A172 (cell line): ENCODE measurements around the gene SYNJ2. TPM values are rescaled to one million over a fixed set of nuclear protein-coding genes. Genes with fewer than 3 reads are reported as not detected.

ENCODE experiments used
- DNase-seq: peaks from one replicate; pipeline ENCODE4 v3.0.0-alpha.2; 2015; ENCODE audit warnings: low spot score
- total RNA-seq: library from RNA; depleted of rRNA; stranded (reverse); fragments of >200 nt; shearing (Covaris generic); gene quantifications from 2 replicates; pipeline ENCODE4 v1.2.3, GENCODE V29; 2014

The SYNJ2 gene
- total RNA-seq, 1 experiment from 2014 or later = 53.7 TPM

DNA sequence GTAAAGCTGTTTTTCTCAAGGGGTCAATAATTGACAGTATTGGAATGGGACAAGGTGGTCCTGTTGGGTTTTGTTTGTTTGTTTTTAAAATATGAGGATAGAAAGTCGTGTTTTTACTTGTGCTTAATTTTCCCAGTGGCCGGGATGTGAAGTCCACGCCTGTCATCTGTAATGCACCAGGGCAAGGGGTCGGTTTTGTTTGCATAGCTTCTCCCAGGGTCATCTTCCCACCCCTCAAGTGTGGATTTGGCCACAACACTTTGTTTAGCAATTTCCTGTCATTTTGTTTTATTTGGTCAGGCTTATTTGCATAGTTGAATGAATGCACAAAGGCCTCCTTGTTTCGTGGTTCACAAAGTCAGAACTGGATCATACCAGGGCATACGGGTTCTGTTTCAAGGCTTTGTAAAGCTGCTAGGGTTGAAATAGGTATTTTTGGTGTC is 29.8 kb downstream of the SYNJ2 start:
- DNase-seq = no peak

DNA sequence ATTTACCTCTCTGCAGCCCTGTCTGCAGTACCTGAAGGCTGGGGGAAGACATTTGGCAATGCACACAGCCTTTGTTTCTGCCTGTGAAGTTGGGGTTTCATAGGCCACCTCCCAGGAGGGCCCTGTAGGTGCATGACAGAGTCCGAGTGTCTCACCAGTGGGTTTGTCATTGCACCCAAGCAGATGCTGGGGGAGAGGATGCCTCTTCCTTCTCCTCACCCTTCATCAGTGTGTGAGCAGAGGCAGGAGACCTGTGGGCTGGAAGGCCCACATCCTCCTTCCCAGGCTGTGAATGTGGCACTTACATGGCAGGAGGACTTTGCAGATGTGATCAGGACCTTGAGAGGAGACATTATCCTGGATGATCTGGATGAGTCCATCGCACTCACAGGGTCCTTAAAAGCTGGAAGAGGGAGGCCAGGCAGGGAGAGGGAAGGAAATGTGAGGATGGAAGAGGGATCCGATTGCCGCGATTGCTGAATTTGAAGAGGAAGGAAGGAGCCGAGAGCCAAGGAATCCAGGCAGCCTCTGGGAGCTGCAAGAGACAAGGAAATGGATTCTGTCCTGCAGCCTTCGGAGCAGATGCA is 30.4 kb downstream of the SYNJ2 start:
- no peak for DNase-seq

DNA sequence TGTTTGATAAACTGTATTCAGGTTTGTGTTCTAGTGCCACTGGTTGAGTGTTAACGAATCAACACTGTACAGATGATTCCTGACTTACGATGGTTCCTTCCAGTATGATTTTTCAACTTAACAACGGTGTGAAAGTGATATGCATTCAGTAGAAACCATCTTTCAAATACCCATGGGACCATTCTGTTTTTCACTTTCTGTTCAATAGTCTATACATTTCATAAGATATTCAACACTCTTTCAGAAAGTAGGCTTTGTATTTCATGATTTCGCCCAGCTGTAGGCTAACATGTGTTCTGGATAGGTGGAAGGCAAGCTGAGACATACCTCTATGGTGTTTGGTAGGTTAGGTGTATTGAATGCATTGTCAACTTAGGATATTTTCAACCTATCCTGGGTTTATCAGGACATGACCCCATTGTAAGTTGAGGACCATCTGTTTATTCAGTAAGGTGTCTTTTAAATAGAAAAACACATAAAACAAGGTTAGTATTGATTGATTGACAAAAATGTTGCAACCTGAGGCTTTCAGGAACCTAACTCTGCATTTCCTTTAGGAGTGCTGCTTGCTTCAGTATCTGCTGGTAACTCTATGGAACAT is 32.3 kb downstream of the SYNJ2 start:
- no peak for DNase-seq

DNA sequence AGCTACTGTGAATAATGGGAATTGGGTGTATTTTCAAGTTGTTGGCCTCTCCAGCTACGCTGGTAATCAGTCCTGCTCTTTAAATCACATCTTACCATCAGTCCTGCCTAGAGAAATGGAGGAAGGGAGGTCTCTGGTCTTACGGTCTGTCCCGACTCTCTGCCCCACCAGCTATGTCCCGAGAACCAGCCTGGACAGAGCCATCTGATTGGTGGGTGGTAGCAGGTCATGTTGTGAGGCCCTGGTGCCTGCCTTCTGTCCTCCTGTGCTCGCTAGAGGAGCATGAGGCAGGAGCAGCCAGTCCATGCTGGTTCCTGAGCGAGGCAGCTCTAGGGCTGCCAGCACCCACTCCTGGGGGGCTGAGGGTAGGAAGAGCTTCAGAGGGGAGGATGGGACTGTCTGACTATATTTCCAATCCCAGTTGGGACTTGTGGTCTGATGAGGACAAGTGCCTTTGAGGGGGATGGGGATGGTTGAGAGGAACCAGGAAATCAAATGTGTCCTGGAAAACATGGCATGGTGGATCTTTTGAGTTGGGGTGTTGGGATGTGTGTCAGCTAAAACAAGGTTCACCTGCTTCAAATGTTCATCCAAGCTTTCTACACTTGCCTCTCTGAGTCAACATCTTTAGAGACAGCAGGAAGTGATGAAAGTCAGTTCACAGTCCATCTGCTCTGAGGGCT is 33.0 kb downstream of the SYNJ2 start:
- DNase-seq = no peak

DNA sequence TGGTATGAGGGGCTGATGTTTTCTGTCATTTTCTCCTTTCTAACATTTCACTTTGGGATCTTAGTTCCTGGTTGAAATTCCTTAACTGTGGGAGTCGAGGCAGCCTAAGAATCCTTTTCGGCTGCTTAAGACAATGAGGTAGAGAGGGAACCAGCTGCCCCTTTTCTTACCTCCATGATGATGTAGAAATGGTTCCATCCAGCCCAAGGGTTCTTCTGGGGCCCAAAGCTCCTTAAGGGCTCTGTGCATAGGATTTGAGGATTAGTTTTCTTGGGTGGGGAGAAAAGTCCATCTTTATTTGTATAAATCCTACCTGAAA is 33.5 kb downstream of the SYNJ2 start:
- no peak for DNase-seq

DNA sequence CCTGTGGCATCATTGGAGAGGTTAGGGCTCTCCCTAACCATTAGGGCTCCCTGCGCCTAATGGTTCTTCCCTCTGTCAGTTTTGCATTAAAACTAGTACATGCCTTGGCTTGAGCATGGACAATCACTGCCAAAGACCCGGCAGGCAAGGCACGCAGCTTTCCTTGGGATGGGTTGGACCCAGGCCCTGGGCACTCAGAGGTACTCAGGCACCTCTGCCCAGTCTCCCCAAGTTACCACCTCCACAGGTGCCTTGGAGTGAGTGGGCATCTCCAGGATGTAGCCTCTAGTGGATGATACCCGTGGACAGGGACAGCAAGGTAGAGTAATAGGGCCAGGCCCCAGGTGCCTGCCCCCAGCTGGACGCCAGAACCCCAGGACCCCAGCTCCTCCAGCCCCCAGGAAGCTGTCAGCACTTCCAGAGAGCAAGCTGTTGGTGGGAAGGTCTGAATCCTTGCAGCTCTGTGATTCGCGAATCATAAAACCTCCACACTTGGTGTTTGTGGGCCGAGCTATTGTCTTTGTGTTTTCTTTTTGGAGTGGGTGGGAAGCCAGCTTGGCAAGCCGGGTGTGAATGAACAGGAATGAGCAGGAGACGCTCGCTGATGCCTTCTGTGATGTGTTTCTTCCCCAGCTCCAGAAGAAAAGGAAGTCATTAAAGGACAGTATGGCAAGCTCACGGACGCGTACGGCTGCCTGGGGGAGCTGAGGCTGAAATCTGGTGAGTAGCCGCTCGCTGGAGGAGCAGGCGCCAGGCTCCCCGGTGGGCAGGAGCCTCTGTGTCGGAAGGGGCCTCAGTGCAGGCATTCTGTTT is 35.1 kb downstream of the SYNJ2 start:
- DNase-seq = no peak

DNA sequence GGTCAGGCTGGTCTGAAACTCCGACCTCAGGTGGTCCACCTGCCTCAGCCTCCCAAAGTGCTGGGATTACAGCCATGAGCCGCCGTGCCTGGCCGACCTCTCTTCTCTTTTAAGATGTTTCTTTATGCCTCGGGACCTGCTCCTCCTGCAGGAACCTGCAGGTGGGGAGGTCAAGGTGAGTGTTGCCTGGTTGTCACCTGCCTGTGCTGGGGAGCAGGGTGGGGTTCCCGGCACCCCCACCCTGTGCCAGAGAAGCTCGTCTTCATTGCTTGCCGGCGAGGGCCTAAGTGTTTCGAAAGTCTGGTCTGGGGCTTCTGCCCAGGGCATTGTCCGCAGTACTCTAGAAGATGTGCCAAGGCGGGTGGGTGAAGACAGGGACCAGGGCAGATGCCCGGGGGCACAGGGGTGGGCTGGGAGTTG is 36.0 kb downstream of the SYNJ2 start:
- no peak for DNase-seq

DNA sequence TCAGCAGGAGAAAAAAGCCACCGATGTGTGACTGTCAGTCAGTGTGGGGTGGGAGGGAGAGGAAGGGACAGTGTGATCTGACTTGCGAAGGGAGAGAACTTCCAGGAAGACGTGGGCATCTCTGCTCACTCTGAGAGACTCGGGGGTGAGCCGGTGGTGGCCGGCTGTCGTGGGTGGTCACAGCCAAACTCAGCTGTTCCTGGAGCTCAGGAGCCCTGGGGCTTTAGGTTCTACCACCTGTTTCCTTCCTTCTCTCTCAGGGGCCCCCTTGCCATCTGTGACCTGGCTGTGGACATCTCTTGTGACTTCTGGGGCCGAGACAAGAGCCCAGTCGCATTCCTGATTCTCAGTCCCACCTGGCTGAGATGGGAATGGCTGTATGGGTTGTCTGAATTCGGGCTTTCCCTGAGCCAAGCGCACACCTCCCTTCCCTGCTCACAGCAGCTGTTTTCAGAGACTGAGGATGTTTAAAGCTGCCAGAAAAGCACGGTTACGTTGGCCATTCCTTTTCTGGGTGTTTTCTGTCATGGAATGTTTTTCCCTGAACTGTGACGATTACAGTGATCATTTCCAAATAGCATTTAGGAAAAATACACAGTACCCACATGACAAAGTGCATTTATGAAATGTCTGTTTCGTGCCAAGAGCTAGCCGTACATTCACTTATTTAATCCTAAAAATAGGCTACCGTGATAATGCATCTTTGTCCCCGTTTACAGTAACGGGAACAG is 36.5 kb downstream of the SYNJ2 start:
- DNase-seq = no peak

DNA sequence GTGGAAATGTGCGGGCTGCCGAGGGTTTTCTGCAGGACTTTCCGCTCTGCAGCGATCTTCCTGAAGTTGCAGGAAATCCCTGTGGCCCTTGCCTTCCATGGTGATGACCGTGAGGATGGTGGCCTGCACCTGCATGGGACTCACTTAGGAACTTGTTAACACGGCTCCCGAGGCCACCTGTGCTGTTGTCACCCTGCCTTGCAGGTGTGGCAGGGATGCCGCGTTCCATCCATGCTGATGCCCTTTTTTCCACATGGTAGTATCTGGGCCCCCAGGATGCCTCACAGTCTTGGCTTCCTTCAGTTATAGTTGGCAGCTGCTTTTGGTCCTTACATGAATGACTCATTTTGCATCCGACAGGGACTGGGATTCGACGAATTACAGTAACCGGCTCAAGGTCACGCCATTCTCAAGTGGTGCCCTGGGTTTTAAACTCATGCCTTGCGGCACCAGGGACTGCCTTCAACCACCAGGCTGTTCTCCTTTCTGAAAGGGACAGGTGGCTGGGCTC is 37.2 kb downstream of the SYNJ2 start:
- DNase-seq = peak; percentile 87

DNA sequence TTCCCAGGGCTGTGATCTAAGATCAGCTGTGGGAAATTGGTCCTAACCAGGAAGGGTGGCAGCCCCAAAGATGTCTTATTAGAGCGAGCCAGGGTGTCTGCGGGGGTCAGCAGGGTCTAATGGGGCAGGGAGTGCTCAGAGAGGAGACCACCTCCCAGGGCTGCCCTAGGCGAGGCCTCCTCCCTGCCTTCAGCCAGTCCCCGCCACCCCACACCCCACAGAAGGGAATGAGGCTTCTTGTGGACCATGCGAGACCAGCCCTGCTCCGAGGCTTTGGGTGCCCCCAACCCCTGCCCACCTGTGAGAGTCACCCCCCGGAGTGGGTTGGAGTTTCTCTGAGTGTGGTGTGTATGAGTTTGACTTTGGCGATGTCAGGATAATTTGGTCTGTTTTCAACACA is 37.8 kb downstream of the SYNJ2 start:
- DNase-seq = no peak

DNA sequence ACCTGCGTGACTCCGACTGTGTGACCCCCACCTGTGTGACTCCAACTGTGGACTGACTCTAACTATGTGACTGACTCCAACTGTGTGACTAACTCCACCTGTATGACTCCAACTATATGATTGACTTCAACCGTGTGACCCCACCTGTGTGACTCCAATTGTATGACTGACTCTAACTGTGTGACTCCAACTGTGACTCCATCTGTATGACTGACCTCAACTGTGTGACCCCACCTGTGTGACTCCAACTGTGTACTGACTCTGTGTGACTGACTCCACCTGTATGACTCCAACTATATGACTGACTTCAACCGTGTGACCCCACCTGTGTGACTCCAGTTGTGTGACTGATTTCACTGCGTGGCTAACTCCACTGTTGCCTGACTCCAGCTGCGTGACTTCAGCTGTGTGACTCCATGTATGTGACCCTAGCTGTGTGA is 38.6 kb downstream of the SYNJ2 start:
- no peak for DNase-seq

DNA sequence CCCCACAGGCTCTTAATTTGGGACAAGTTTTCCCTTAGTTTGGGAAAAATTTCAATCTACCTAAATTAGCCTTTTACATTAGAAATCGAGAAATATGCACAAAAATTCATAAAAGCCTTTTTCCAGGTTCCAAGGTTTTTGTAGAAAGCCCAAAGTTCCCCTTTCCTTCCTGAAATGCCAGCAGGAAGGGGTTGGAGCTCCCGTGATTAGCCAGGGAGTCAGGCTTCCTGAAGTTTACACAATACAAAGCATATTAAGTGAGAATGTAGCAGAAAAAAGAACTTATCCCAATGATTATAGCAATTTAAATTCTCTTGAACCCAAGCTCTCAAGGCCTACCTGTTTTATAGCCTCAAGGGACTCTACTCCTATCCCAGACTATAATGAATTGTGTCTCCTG is 39.1 kb downstream of the SYNJ2 start:
- no peak for DNase-seq

DNA sequence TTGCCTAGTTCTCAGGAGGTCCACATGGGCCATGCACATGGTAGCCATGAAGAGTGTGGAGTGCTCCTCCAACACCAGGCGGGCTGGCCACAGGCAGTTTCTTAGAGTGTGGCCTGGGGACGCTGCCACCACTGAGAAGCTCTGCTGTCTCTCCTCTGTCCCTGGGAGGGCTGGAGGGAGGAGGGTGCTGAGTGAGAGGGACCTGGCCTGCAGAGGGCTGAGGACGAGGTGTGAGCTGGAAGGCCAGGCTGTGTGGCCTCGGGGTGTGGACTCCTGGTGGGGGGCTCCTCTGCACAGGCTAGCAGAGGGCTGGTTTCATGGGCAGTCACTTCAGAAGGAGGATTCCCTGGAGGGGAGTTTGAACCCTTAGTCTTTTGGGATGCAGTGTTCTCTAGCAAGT is 39.7 kb downstream of the SYNJ2 start:
- no peak for DNase-seq

DNA sequence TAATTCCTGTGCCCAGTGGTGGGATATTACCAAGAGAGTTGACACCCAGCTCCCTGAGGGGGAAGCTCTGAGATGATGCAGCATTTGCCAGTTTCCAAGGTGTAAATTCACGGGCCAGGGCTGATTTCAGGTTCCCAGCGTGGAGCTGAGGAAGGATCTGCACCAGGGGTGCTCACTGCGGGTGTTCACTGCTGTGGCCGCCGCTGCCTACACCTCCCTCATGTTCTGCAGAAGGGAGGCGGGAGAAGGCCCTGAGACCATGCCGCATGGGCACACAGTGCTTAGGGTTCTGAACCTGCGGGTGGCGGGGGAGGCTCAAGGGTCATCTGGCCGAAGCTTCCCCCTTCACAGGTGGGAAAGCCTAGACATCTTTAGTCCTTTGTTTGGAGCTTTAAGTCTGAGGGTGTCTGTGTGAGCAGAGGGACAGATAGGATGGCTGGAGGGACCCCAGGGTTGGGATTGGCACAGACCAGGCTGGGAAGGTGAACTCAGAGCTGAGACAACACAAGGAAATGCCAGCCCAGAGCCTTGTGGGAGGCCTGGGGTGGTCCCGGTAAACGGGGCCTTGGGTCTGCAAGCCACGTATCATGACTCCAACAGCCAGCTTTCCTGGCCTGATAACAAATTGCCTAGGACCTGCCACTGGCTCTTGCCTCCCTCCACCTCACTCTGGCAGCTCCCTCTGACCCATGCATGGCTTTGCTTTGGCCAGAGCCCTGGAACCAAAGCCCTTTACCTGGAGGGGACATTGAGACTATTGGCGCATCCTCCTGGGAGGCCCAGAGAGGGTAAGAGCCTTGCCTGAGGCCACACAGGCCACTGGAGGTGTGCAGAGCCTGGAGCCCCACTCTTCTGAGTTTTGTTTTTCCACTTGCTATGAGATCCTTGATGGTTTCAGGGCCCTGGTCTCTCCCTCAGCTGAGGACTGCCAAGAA is 40.4 kb downstream of the SYNJ2 start:
- no peak for DNase-seq

DNA sequence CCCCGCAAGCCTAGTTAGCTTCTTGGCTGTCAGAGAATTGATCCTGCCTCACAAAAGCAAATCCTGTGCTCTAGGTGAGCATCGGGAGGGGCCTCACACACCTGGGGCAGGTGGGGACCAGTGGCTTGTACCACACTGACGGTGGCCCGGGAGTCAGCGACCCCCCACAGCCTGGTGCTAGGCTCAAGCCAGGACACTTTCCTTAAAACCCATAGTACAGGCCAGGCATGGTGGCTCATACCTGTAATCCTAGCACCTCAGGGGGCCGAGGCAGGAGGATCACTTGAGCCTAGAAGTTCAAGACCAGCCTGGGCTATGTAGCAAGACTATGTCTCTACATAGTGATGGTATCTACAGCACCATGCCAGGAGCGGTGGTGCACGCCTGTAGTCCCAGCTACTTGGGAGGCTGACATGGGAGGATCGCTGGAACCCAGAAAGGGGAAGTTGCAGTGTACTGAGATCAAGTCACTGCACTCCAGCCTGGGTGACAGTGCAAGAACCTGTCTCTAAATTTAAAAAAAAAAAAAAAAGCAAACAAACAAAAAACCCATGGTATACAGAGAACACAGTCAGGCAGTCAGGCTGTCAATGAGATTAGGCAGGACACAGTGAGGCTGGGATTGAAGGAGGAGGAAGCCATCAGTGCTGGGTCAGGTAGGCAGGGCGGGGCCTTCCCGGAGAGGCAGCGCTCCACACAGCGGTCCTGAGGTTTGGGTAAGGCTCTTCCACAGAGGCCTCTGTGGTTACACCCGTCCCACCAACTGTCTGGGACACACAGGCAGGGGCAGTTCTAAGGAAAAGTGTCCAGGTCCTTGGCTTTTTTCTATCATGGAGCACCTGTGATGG is 41.3 kb downstream of the SYNJ2 start:
- DNase-seq = no peak

DNA sequence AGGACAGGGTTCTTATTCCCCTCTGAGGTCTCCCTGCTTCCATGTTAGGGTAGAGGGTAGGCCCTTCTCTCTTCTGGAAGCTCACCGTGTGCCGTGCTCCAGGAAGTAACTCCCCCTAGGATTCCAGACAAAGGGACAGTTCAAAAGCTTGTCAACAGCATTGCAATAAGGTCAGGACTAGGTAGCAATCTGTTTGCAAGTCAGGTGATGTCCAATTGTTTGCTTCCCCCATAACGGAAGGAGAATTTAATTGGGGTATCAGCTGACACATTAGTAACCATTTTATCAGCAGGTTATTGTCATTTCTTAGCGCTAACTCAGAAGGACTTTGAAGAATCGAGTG is 41.9 kb downstream of the SYNJ2 start:
- DNase-seq = no peak

DNA sequence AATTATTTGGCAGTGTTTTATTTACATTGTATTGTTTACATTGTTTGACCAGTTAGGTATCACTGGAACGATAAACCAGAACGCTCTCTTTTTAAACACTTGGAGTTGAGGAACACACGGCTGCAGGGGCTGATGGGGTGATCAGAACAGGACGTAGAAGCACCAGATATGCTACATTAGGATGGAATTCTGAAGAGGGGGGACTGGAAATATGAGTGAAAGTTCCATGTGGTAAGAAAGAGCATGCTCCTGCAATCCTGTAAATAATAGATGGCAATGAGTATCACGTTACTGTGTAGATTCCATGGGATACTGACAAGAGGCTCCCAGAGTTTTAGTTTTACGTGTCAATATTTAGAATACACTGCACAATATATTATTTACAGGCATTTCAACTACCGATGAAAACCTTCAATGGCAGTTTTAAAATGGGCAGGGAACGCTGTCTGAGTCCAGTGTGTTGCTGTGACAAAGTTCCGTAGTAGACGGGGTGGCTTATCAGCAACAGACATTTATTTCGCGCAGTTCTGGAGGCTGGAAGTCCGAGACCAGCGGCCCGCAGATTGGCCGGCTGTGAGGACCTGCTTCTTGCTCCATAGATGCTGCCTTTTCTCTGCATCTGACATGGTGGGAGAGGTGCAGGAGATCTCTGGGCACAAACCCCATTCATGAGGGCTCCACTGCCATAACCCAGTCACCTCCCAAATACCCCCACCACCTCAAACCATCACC is 43.1 kb downstream of the SYNJ2 start:
- no peak for DNase-seq

DNA sequence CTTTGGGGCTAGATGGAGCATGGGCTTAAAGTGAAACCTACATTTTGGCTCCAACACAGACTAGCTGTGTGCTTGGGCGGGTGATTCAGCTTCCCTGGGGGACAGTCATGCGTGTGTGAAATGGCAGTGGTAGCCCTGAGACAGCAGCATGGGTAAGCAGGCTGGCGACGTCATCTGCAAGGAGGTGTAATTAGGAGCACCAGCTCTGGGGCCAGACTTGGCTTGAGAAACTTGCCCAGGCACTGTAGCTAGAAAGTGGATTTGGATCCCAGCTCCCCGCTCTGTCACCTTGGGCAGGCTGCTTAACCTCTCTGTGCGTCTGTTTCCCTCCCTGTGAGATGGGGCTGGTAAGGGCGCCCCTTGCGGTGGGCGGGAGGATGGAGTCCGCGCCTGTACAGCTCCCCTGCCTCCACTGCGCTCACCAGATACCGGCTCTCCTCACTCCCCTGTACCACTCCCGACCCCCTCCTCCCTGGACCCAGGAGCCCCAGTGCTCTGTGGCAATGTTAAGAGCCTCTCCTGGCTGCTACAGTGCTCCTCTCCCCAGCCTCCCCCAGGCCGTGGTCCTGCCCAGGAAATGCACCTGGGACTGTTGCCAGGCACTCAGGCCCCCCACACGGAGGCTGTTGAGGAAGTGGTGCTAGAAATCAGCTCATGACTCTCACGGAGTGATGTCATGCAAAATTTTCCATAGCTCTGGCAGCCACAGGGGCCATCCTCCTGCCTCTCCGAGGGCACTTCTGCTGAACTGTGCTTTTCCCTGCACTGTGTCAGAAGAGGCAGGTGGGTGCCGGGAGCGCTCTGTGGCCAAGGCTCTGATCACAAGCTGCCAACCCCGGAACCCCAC is 44.6 kb downstream of the SYNJ2 start:
- peak; percentile 97 for DNase-seq
